Smooth muscle cell of the coronary artery (primary cell): Measurements from ENCODE around the gene PCDHGA2. TPM values are rescaled to one million over a fixed set of nuclear protein-coding genes. Genes with fewer than 3 reads are reported as not detected.

ENCODE experiments used
- total RNA-seq: library from RNA; depleted of rRNA; stranded (reverse); fragments of >200 nt; gene quantifications from 2 replicates; pipeline ENCODE4 v1.2.3, GENCODE V29; 2014; ENCODE audit warnings: low replicate concordance

Gene PCDHGA2
- total RNA-seq, 1 donor from 2014 or later = 1.7 TPM

Other genes with a start within 250 kb of the PCDHGA2 start
- 1.1 and 3.7 TPM in 2 replicates for gene PCDHB2, start 244.1 kb upstream of the PCDHGA2 start, total RNA-seq
- 0.15 and 1.1 TPM in 2 replicates for gene PCDHB3, start 238.3 kb upstream of the PCDHGA2 start, total RNA-seq
- gene PCDHB4, start 216.9 kb upstream of the PCDHGA2 start, total RNA-seq = 0.08 and 0.23 TPM in 2 replicates
- gene PCDHB5, start 203.6 kb upstream of the PCDHGA2 start, total RNA-seq = 2.3 and 3.7 TPM in 2 replicates
- 0.08 TPM in 1 of 2 replicates, not detected in the other for gene PCDHB6, start 188.7 kb upstream of the PCDHGA2 start, total RNA-seq
- gene PCDHB7, start 166.1 kb upstream of the PCDHGA2 start, total RNA-seq = 0.30 and 0.47 TPM in 2 replicates
- 0.23 and 0.35 TPM in 2 replicates for gene PCDHB8, start 161.0 kb upstream of the PCDHGA2 start, total RNA-seq
- 0.23 and 0.70 TPM in 2 replicates for gene PCDHB16, start 156.4 kb upstream of the PCDHGA2 start, total RNA-seq
- 0.12 and 0.30 TPM in 2 replicates for gene PCDHB9, start 151.6 kb upstream of the PCDHGA2 start, total RNA-seq
- gene PCDHB10, start 146.4 kb upstream of the PCDHGA2 start, total RNA-seq = 0.59 and 0.68 TPM in 2 replicates
- 0.38 and 0.70 TPM in 2 replicates for gene PCDHB11, start 139.1 kb upstream of the PCDHGA2 start, total RNA-seq
- 0.15 and 0.23 TPM in 2 replicates for gene PCDHB12, start 130.0 kb upstream of the PCDHGA2 start, total RNA-seq
- gene PCDHB13, start 124.8 kb upstream of the PCDHGA2 start, total RNA-seq = 0.59 and 0.75 TPM in 2 replicates
- 0.59 and 2.1 TPM in 2 replicates for gene PCDHB14, start 115.4 kb upstream of the PCDHGA2 start, total RNA-seq
- gene PCDHB15, start 93.4 kb upstream of the PCDHGA2 start, total RNA-seq = 0.70 and 1.2 TPM in 2 replicates
- gene SLC25A2, start 34.7 kb upstream of the PCDHGA2 start, total RNA-seq = 0.23 TPM in 1 of 2 replicates, not detected in the other
- 69.5 and 80.4 TPM in 2 replicates for gene TAF7, start 18.0 kb upstream of the PCDHGA2 start, total RNA-seq
- gene PCDHGA1, start 8.2 kb upstream of the PCDHGA2 start, total RNA-seq = 0.75 and 1.3 TPM in 2 replicates
- 0.23 and 0.98 TPM in 2 replicates for gene PCDHGA3, start 5.1 kb downstream of the PCDHGA2 start, total RNA-seq
- gene PCDHGB1, start 11.3 kb downstream of the PCDHGA2 start, total RNA-seq = 1.5 and 2.4 TPM in 2 replicates
- gene PCDHGA4, start 16.3 kb downstream of the PCDHGA2 start, total RNA-seq = 3.2 and 4.4 TPM in 2 replicates
- gene PCDHGB2, start 21.2 kb downstream of the PCDHGA2 start, total RNA-seq = 1.6 and 2.0 TPM in 2 replicates
- gene PCDHGA5, start 25.4 kb downstream of the PCDHGA2 start, total RNA-seq = 0.98 and 1.3 TPM in 2 replicates
- 3.5 and 5.6 TPM in 2 replicates for gene PCDHGB3, start 31.5 kb downstream of the PCDHGA2 start, total RNA-seq
- gene PCDHGA6, start 35.1 kb downstream of the PCDHGA2 start, total RNA-seq = 2.2 and 2.3 TPM in 2 replicates
- 2.3 and 2.8 TPM in 2 replicates for gene PCDHGA7, start 44.0 kb downstream of the PCDHGA2 start, total RNA-seq
- 22.8 and 23.2 TPM in 2 replicates for gene PCDHGB4, start 48.9 kb downstream of the PCDHGA2 start, total RNA-seq
- gene PCDHGA8, start 53.9 kb downstream of the PCDHGA2 start, total RNA-seq = 2.0 and 4.0 TPM in 2 replicates
- gene PCDHGB5, start 59.2 kb downstream of the PCDHGA2 start, total RNA-seq = 11.5 and 16.9 TPM in 2 replicates
- 1.7 and 2.8 TPM in 2 replicates for gene PCDHGA9, start 64.0 kb downstream of the PCDHGA2 start, total RNA-seq
- gene PCDHGB6, start 69.3 kb downstream of the PCDHGA2 start, total RNA-seq = 1.9 and 3.5 TPM in 2 replicates
- gene PCDHGA10, start 74.2 kb downstream of the PCDHGA2 start, total RNA-seq = 2.6 and 4.2 TPM in 2 replicates
- 6.7 and 7.3 TPM in 2 replicates for gene PCDHGB7, start 78.9 kb downstream of the PCDHGA2 start, total RNA-seq
- gene PCDHGA11, start 82.3 kb downstream of the PCDHGA2 start, total RNA-seq = 4.7 and 7.1 TPM in 2 replicates
- gene PCDHGA12, start 91.7 kb downstream of the PCDHGA2 start, total RNA-seq = 5.8 and 9.9 TPM in 2 replicates
- 29.7 and 39.8 TPM in 2 replicates for gene PCDHGC3, start 137.2 kb downstream of the PCDHGA2 start, total RNA-seq
- 0.90 and 2.5 TPM in 2 replicates for gene PCDHGC4, start 146.3 kb downstream of the PCDHGA2 start, total RNA-seq
- 1.4 and 1.8 TPM in 2 replicates for gene PCDHGC5, start 150.3 kb downstream of the PCDHGA2 start, total RNA-seq